Natural killer cell (primary cell): ENCODE measurements around the gene TMEM190. TPM values are rescaled to one million over a fixed set of nuclear protein-coding genes. Genes with fewer than 3 reads are reported as not detected.
"Not testable (repeated sequence)": the region's sequence is repeated elsewhere in the genome, so short reads cannot be mapped to it uniquely, and the experiment has no call there.

Source experiments
- ATAC-seq, 3 donors: fragments of 150-1000 bp in 2 of 3; fragments of 200-7000 bp in 1 of 3; cut with Tn5 transposase; 1 replicate in 1 of 3; 2 replicates in 2 of 3; pipeline ENCODE4 v1.10.0; 2021; ENCODE audit warnings: mild to moderate bottlenecking in 2 of 3, moderate library complexity in 2 of 3
- DNase-seq, 2 donors: peaks; one replicate each; pipeline versions ENCODE4 v3.0.0 to v3.0.0-alpha.2; 2013 to 2021; ENCODE audit warnings: mixed read lengths in 1 of 2
- H3K27ac ChIP-seq: one replicate; pipeline ENCODE4 v1.5.1; 2013; ENCODE audit warnings: mild to moderate bottlenecking, low read length
- H3K27me3 ChIP-seq: one replicate; pipeline ENCODE4 v1.6.1; 2013; ENCODE audit warnings: low read length; ENCODE audit not compliant: control insufficient read depth, insufficient read depth
- H3K36me3 ChIP-seq: one replicate; pipeline ENCODE4 v1.6.1; 2013; ENCODE audit warnings: low read length; ENCODE audit not compliant: control insufficient read depth, insufficient read depth
- H3K4me1 ChIP-seq: one replicate; pipeline ENCODE4 v1.6.1; 2013; ENCODE audit warnings: low read length; ENCODE audit not compliant: control insufficient read depth, insufficient read depth
- H3K4me3 ChIP-seq: one replicate; pipeline ENCODE4 v1.5.1; 2013; ENCODE audit warnings: low read length
- H3K9me3 ChIP-seq: one replicate; pipeline ENCODE4 v1.6.1; 2013; ENCODE audit warnings: low read length; ENCODE audit not compliant: control insufficient read depth, insufficient read depth
- H3K27ac Mint-ChIP-seq, 2 donors: one replicate each; pipeline ENCODE4 v1.8.0; 2022; ENCODE audit warnings: mild to moderate bottlenecking in 2 of 2, mixed read lengths in 2 of 2, moderate library complexity in 1 of 2
- H3K27me3 Mint-ChIP-seq, 2 donors: one replicate each; pipeline ENCODE4 v1.8.0; 2022; ENCODE audit warnings: low read depth in 2 of 2, mixed read lengths in 2 of 2
- H3K36me3 Mint-ChIP-seq: one replicate; pipeline ENCODE4 v1.8.0; 2022; ENCODE audit warnings: mixed read lengths
- H3K4me1 Mint-ChIP-seq, 2 donors: one replicate each; pipeline ENCODE4 v1.8.0; 2022; ENCODE audit warnings: mixed read lengths in 2 of 2
- H3K4me3 Mint-ChIP-seq: one replicate; pipeline ENCODE4 v1.8.0; 2022; ENCODE audit warnings: mild to moderate bottlenecking, moderate library complexity, mixed read lengths
- H3K9me3 Mint-ChIP-seq, 2 donors: one replicate each; pipeline ENCODE4 v1.8.0; 2022; ENCODE audit warnings: mixed read lengths in 2 of 2
- WGBS: methylation state at CpG from one replicate; pipeline ENCODE4 v1.1.7; 2013; ENCODE audit warnings: missing lambda C conversion rate; ENCODE audit not compliant: insufficient coverage; 5-methylcytosine and 5-hydroxymethylcytosine counted together
- intact Hi-C: fragments of 100-400 bp; cut with micrococcal nuclease; formaldehyde crosslinking; loops from one replicate; pipeline ENCODE4 v1.14.2; 2022
- total RNA-seq, 4 donors: library from RNA; stranded (reverse); fragments of 120-200 nt in 1 of 4; gene quantifications; one replicate each; pipeline versions ENCODE4 v1.2.3 to v1.2.4, GENCODE V29; 2013 to 2022
- TF ChIP-seq, protein P1 (sequence below): fragments of 200-600 bp; IDR thresholded peaks from one replicate; pipeline ENCODE4 v1.8.0; 2022; ENCODE audit warnings: antibody characterized with exemption

TMEM190 gene
- total RNA-seq, 3 donors from 2014 or later (not counting 1 experiment from before 2014, with no cell fraction given), result not detected

GRCh38 chr19:55405638-55406037, 29.0 kb downstream of the TMEM190 start:
- peaks cover 29 to 35% of the 10 kb centered on the region in 2 donors for H3K4me1 Mint-ChIP-seq
- Histone ChIP-seq H3K27me3 (no peaks in the 10 kb centered on the region), H3K27ac (no peak overlapping the region), H3K4me1 (peaks cover 24% of the 10 kb centered on the region), H3K9me3 (peaks cover 4% of the 10 kb centered on the region), H3K36me3 (peaks cover 33% of the 10 kb centered on the region), H3K4me3 (no peak overlapping the region)
- no peaks in the 10 kb centered on the region for H3K36me3 Mint-ChIP-seq
- peak overlapping the region; percentile 99 to 100 for H3K27ac Mint-ChIP-seq
- no peaks in the 10 kb centered on the region for H3K27me3 Mint-ChIP-seq
- intact Hi-C loops, result no loop called here
- 96% methylated on average over 5 of the region's 5 CpGs for WGBS
- TF ChIP-seq, protein P1, sequence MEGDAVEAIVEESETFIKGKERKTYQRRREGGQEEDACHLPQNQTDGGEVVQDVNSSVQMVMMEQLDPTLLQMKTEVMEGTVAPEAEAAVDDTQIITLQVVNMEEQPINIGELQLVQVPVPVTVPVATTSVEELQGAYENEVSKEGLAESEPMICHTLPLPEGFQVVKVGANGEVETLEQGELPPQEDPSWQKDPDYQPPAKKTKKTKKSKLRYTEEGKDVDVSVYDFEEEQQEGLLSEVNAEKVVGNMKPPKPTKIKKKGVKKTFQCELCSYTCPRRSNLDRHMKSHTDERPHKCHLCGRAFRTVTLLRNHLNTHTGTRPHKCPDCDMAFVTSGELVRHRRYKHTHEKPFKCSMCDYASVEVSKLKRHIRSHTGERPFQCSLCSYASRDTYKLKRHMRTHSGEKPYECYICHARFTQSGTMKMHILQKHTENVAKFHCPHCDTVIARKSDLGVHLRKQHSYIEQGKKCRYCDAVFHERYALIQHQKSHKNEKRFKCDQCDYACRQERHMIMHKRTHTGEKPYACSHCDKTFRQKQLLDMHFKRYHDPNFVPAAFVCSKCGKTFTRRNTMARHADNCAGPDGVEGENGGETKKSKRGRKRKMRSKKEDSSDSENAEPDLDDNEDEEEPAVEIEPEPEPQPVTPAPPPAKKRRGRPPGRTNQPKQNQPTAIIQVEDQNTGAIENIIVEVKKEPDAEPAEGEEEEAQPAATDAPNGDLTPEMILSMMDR, result no peak
- peak overlapping the region; percentile 62 for H3K4me3 Mint-ChIP-seq
- no peaks in the 10 kb centered on the region for H3K9me3 Mint-ChIP-seq
- DNase-seq (no peak), ATAC-seq (no peak)

DNA sequence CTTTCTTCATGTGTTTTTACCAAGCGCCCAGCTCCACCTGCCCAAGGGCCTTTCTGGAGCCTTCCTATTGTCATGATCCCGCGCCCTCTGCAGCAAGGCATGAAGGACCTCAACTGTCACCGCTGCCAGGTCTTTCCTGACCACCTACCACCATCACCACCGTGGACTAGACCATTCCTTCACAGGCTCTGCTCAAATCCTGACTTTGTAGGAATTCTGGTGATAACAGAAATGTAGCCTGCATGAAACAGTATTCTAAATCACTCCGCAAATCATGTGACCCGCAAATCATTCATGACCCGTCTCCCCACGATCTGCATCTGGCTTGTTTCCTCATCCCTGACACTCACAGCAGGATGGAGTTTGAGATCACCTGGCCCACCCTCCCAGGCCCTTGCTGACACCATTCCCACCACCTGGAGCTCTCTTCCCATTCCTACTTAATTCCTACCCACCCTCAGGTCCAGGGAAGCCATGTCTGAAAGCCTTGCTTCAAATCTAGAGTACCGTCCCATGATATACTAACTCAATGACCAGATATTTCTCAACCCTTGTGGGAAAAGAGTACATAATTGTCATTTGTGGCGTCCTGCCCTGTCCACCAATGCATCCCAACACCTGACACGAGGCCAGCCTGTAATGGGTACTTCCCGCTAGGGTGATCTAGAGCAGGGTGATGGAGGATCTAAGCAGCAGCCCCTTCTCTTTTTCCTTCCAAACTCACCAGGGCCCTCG, 29.6 kb downstream of the TMEM190 start:
- WGBS, result 86% methylated on average over 12 of the region's 14 CpGs
- H3K4me3 Mint-ChIP-seq, result peak overlapping the region; percentile 62
- peaks cover 24% of the 10 kb centered on the region for H3K4me1 ChIP-seq
- H3K9me3 Mint-ChIP-seq, result no peaks in the 10 kb centered on the region
- DNase-seq, result no peak
- H3K27me3 Mint-ChIP-seq, result no peaks in the 10 kb centered on the region
- TF ChIP-seq, protein P1, result no peak
- H3K9me3 ChIP-seq, result peaks cover 4% of the 10 kb centered on the region
- no peak overlapping the region for H3K27ac ChIP-seq
- no peak for ATAC-seq
- peaks cover 29% of the 10 kb centered on the region for H3K36me3 ChIP-seq
- H3K4me1 Mint-ChIP-seq, result peaks cover 29 to 35% of the 10 kb centered on the region in 2 donors
- intact Hi-C loops, result no loop called here
- peak overlapping the region; percentile 99 to 100 for H3K27ac Mint-ChIP-seq
- no peaks in the 10 kb centered on the region for H3K27me3 ChIP-seq
- H3K36me3 Mint-ChIP-seq, result no peaks in the 10 kb centered on the region
- H3K4me3 ChIP-seq, result no peak overlapping the region

GRCh38 chr19:55406826-55407549, 30.4 kb downstream of the TMEM190 start:
- DNase-seq, result peak in 1 of 2 donors; percentile 58
- H3K9me3 Mint-ChIP-seq, result no peaks in the 10 kb centered on the region
- H3K36me3 Mint-ChIP-seq, result no peaks in the 10 kb centered on the region
- no peak for ATAC-seq
- Histone ChIP-seq H3K27me3 (no peaks in the 10 kb centered on the region), H3K9me3 (peaks cover 4% of the 10 kb centered on the region), H3K36me3 (peaks cover 24% of the 10 kb centered on the region), H3K4me3 (peak overlapping the region; percentile 52), H3K27ac (peak overlapping the region; percentile 76), H3K4me1 (peaks cover 24% of the 10 kb centered on the region)
- peak overlapping the region; percentile 99 to 100 for H3K27ac Mint-ChIP-seq
- 13% methylated on average over 35 of the region's 35 CpGs for WGBS
- no peaks in the 10 kb centered on the region for H3K27me3 Mint-ChIP-seq
- peak overlapping the region; percentile 98 for H3K4me3 Mint-ChIP-seq
- peaks cover 29 to 35% of the 10 kb centered on the region in 2 donors for H3K4me1 Mint-ChIP-seq
- TF ChIP-seq, protein P1, result no peak
- intact Hi-C loops, result no loop called here

- Histone ChIP-seq H3K27ac (peak within 1 kb of the TSS; percentile 99), H3K4me3 (peak within 1 kb of the TSS; percentile 57), H3K36me3 (peaks cover 19% of the 10 kb centered on the region), H3K4me1 (peaks cover 24% of the 10 kb centered on the region)
- intact Hi-C loops, ATAC-seq, H3K27me3 ChIP-seq, H3K27me3 Mint-ChIP-seq, H3K9me3 Mint-ChIP-seq, H3K36me3 Mint-ChIP-seq, H3K9me3 ChIP-seq, DNase-seq: not testable (repeated sequence)
- H3K27ac Mint-ChIP-seq, result peak within 1 kb of the TSS; percentile 99 to 100
- peak within 1 kb of the TSS; percentile 98 for H3K4me3 Mint-ChIP-seq
- H3K4me1 Mint-ChIP-seq, result peaks cover 29 to 35% of the 10 kb centered on the region in 2 donors
- under 1% methylated on average over 36 of the region's 36 CpGs for WGBS
Measured at GRCh38 chr19:55407550-55407799, 30.8 kb downstream of the TMEM190 start, which contains the start of gene UBE2S. Gene UBE2S, minus strand, starts transcription at chr19:55407788. Its CDS starts 199 bp downstream, at chr19:55407589.
